CD4-positive, alpha-beta T cell treated with Interferon alpha-2 for 1 hour (primary cell): ENCODE results near the gene GTF3C1.
A peak's percentile ranks its signal among the peaks of the same experiment; 100 is the strongest.
"Not testable (repeated sequence)": the region's sequence is repeated elsewhere in the genome, so short reads cannot be mapped to it uniquely, and the experiment has no call there.

ENCODE experiments used
- DNase-seq, 2 donors: peaks; one replicate each; pipeline ENCODE4 v3.0.0-alpha.2; 2020 to 2022

GTF3C1 gene

GRCh38 chr16:27437946-27438345 lies 111.8 kb downstream of the GTF3C1 start:
- no peak for DNase-seq

- DNase-seq = no peak
Observed at GRCh38 chr16:27436921-27437650, 112.6 kb downstream of the GTF3C1 start.

- no peak for DNase-seq
Observed at GRCh38 chr16:27436065-27436464, 113.6 kb downstream of the GTF3C1 start.

- DNase-seq = not testable (repeated sequence)
Observed at GRCh38 chr16:27435146-27435545, 114.6 kb downstream of the GTF3C1 start.

DNA sequence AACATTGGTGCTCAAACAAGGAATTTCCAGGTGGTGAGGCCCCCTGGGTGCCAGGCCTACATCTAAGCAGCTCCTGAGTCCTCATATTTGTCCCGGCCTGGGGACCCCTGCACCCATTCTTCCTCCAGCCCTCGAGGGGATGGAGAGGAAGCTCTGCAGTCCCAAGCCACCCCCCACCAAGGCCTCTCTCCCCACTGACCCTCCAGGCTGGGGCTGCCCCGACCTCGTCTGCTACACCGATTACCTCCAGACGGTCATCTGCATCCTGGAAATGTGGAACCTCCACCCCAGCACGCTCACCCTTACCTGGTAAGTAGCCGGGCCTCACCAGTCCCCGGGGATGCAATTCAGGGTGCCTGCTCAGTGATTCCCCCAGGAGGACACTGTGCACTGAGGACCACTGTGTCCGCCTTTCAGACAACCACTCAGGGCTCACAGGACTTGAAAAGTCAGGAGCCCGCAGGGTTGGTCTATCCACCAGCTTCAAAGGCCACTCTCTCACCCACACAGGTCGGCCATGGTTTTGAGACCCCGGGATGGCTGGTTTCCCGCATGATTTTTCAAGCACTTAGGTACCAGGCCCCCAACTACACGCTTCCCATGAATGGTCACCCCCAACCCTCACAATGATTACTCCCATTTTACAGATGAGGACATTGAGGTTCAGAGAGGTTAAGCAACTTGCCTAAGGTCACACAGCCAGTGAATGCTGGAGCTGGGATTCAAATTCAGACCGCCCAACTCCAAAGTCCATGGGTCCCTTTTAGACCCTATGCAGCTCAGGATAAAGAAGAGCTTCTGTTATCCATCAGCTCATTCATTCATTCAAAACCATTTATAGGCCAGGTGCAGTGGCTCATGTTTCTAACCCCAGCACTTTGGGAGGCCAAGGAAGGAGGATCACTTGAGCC lies 115.3 kb downstream of the GTF3C1 start:
- DNase-seq = no peak

DNA sequence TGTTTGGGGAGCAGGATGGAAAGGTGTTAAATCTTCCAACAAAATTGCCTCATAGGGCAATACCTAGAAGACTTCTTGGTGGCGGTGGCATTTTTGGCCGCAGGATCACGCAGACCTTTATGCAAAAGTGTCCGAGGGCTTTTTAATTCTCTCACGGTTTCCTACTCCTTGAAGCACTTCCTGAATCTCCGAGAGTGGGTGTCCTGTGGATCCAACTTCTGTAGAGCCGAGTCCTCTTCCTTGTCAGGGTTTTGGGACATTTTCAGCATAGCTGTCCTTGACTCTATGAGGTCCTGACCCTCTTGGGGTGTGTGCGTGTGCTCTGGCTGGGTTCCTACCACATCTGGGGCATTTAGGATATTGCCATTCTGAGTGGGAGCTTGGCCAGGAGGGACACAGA lies 116.1 kb downstream of the GTF3C1 start:
- no peak for DNase-seq

- not testable (repeated sequence) for DNase-seq
Observed at GRCh38 chr16:27433191-27433590, 116.5 kb downstream of the GTF3C1 start.

GRCh38 chr16:27432558-27432957 lies 117.2 kb downstream of the GTF3C1 start:
- DNase-seq = no peak

DNA sequence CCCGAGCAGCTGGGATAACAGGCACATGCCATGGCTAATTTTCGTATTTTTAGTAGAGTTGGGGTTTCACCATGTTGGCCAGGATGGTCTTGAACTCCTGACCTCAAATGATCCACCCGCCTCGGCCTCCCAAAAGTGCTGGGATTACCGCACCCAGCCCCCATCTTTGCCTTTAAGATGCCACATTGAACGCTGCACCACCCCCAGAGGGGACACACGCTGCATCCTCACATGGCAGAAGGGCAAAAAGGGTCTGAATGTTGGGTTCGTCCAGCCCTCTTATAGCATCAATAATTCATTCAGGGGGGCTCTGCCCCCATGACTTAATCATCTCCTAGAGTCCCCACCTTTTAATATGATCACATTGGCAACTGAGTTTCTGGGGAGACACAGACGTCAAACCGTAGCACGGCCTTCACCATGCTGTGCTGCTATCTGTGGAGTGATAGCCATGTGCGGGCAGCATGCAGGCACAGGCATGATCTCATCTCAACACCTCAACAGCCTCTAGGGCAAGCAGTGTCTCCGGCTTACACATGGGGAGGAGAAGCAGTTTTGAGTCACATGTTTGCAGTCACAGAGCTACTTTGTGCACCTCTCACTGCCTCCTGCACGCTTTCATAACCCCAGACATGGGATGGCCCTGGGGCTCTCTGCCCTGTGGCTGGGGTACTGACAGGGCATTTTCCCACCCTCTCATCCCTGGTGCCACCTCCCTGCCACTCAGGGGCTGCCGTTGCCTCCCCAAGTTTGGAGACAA lies 117.8 kb downstream of the GTF3C1 start:
- DNase-seq = no peak

GRCh38 chr16:27430923-27431484 lies 118.7 kb downstream of the GTF3C1 start:
- no peak for DNase-seq

- DNase-seq = no peak
Observed at GRCh38 chr16:27430512-27430911, 119.2 kb downstream of the GTF3C1 start.

DNA sequence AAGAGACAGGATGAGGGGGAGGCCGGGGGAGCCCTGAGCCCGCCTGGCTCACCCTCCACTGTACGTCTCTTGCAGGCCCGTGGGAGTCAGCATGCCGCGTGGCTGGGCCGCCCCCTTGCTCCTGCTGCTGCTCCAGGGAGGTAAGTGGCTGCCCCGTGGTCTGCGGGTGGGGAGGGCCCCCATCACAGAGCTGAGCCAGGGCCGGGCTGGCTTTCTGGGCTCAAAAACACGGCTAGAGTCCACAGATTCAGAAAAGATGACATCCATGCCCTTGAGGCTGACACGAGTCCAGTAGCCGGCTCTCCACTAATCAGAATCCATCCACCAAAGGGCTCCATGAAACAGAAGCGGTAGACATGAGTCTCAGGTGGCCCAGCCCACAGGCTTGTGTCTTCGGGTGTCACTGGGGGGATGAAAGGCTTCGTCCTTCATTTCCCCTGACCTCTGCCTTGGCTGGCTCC lies 119.7 kb downstream of the GTF3C1 start:
- DNase-seq = no peak

GRCh38 chr16:27429330-27429871 lies 120.3 kb downstream of the GTF3C1 start:
- DNase-seq = no peak

DNA sequence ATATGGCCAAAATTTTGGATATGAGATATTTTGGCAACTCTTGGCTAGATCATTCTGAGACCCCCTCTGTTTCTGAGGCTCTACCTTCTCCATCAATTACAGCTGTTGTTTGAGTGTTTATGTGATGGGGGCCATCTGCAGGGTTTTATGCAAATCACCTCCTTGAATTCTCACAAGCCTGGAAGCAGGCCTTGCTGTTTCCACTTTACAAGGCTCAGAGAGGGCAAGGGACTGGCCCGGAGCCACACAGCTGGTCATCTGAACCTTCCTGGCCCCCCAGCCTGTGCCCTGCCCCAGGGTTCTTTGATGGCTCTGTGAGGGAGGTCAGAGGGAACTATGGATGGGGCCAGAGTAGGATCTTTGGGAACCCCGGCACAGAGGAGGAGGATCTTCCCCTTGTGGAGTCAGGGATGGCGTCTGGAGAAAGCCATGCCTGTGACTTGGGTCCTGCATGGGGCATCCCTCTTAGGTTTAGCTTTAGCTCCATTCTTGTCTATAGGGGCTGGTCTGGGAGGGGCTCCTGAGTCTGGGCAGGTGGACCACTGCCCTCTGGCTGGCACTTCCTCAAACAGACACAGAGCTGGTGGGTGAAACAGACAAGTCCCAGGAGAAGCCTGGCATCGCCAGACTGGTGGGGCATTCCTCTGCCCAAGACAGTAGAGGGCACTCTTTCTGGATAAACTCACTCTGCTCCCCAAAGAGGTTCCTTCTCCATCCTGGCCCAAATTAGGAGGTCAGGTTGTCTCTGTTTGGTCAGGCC lies 121.5 kb downstream of the GTF3C1 start:
- no peak for DNase-seq

DNA sequence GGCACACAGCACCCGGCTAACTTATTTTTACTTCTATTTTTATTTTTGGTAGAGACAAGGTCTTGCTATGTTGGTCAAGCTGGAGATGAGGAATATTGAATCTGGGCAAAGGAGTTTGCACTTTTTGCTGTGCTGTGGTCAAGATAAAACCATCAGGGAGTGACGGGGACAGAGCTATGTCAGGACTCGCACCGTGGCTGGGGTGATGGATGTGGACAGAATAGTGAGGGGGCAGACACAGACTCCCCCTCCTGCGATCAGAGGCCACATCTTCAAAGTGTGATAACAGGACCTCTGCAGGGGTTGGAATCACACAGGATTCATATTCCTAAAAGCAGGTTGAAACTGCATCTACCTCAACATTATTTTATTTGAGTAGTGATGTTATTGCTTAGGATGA lies 122.2 kb downstream of the GTF3C1 start:
- DNase-seq = no peak

DNA sequence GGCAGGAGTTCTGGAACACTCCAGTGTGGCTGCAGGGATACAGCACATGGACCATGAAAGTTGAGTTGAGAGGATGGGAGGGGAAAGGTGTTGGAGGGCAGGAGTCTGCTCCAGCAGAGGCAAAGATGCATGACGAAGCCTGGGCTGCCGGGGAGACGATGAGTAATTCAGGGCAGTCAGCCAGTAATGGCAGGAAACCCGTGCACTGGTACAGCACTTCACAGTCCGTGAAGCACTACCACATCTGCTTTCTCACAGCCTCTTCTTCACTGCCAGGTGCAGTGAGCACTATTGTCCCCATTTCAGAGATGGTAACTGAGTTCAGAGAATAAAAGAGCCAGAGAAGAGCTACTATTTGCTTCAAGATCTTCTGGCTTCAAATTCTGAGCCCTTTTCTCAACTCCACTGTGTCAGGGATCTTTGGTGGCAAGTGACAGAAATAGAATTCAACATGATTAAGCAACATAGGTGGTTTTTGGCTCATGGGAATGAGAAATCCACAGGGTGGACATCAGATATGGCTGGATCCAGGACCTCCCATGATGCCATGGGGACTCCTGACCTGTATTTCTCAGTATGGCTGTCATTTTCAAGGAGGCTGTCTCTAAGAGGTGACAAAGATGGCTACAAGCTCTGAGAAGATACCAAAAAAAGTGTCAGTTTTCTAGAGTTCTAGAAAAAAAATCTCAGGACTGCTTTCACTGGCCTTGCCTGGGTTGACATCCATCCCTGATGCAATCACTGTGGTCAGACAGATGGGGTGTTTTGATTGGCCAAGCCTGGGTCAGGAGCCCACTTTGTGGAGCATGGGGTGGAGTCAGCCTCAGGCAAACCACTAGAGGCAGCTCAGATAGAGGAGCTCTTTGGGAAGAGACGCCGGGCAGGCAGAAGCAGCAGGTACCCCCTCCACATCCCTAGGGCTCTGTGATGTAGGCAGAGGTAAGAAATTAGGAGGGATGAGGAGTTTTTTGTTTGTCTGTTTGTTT lies 123.0 kb downstream of the GTF3C1 start:
- peak; percentile 72 to 73 for DNase-seq

- DNase-seq = no peak
Observed at GRCh38 chr16:27425961-27426360, 123.8 kb downstream of the GTF3C1 start.

- DNase-seq = no peak
Observed at GRCh38 chr16:27424772-27425498, 124.8 kb downstream of the GTF3C1 start.

GRCh38 chr16:27421961-27422740 lies 127.6 kb downstream of the GTF3C1 start:
- no peak for DNase-seq
